ENCODE results near the gene RAG1. TPM values are rescaled to one million over a fixed set of nuclear protein-coding genes. Genes with fewer than 3 reads are reported as not detected.

RAG1 gene
- total RNA-seq, 1 experiment from 2014 or later, result 0.19 TPM

GRCh38 chr11:36627471-36627870 lies 59.7 kb downstream of the RAG1 start:
- no peak for DNase-seq (ENCODE audit: low read depth)

DNA sequence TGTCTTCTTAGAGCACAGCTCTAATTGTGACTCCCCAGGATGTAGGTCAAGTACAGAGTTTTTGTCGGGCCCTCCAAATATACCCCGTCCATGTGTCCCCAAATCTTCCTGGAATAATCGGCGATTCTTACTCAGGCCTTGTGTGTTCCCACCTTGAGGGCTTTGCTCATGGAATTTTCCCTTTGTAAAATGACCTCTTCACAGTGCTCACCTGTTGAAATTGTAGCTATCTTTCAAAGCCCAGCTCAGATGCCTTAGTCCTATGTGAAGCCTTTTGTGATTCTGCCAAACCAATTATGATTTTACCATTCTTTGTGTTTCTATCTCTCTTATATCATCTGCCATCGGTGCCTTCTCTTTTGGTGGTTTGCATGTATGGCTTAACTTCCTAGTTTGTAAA lies 60.3 kb downstream of the RAG1 start:
- no peak for DNase-seq (ENCODE audit: low read depth)

DNA sequence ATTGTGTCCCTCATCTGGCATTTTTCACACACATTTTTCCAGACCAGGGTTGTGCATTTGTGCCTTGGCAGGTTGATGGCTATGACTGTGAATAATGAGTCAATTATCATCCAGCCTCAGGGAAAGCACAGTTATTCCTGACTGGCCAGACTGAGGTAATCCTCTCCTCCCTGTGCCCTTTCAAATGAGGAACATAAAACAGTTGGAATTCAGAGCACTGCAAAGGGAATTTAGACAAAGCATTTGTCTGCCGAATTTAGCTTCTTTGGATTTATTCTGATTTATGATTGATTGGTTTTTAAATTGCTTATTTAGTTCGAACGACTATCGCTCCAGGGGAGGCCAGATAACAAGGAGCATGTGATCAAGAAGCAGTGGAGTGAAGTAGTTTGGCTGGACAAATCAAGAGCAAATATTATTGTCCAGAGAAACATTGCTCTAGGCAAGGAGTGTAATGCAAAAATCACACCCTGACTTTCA lies 61.0 kb downstream of the RAG1 start:
- DNase-seq (ENCODE audit: low read depth), result no peak

Other genes with a start within 250 kb of the RAG1 start
- 7.4 and 8.1 TPM in 2 replicates for gene TRAF6, start 57.7 kb upstream of the RAG1 start, total RNA-seq (2014; rRNA removed; shearing (Covaris generic))
- gene IFTAP, start 26.5 kb downstream of the RAG1 start, total RNA-seq (2014; rRNA removed; shearing (Covaris generic)), result 15.9 and 16.5 TPM in 2 replicates
- gene RAG2, start 30.2 kb downstream of the RAG1 start, total RNA-seq (2014; rRNA removed; shearing (Covaris generic)), result not detected in 2 replicates